ENCODE measurements around the gene RAB3GAP2. TPM values are rescaled to one million over a fixed set of nuclear protein-coding genes. Genes with fewer than 3 reads are reported as not detected.

The RAB3GAP2 gene
- 25.0 and 34.2 TPM in 2 replicates for total RNA-seq (2016; rRNA removed; fragmentation: Illumina TruSeq; extraction: Trizol)
- total RNA-seq (2016; cell fraction: cytosol; rRNA removed; fragmentation: Illumina TruSeq; extraction: Trizol; ENCODE audit: low read depth): 3.0 and 4.3 TPM in 2 replicates
- 23.7 and 27.2 TPM in 2 replicates for total RNA-seq (2016; cell fraction: insoluble cytoplasmic fraction; rRNA removed; fragmentation: Illumina TruSeq; extraction: Trizol)
- total RNA-seq (2016; cell fraction: membrane; rRNA removed; fragmentation: Illumina TruSeq; extraction: Trizol): 7.6 and 8.8 TPM in 2 replicates
- total RNA-seq (2016; cell fraction: nucleus; rRNA removed; fragmentation: Illumina TruSeq; extraction: Trizol): 32.3 and 37.1 TPM in 2 replicates
- polyA plus RNA-seq (2011; rRNA removed): 16.2 and 22.6 TPM in 2 replicates
- 7.8 and 9.2 TPM in 2 replicates for polyA plus RNA-seq (2011; cell fraction: cytosol; rRNA removed)
- polyA plus RNA-seq (2011; cell fraction: nucleus; rRNA removed): 18.5 and 18.9 TPM in 2 replicates
- 14.1 and 15.5 TPM in 2 replicates for polyA plus RNA-seq (2012)
- polyA plus RNA-seq (2016; cell fraction: cytosol; fragmentation: Illumina TruSeq; extraction: Trizol; ENCODE audit: low read depth): 0.96 and 1.1 TPM in 2 replicates
- polyA plus RNA-seq (2016; cell fraction: insoluble cytoplasmic fraction; fragmentation: Illumina TruSeq; extraction: Trizol; ENCODE audit: low read depth): 13.9 and 14.7 TPM in 2 replicates
- polyA plus RNA-seq (2016; cell fraction: membrane; fragmentation: Illumina TruSeq; extraction: Trizol; ENCODE audit: low read depth): 2.2 and 2.5 TPM in 2 replicates
- polyA plus RNA-seq (2016; cell fraction: nucleus; fragmentation: Illumina TruSeq; extraction: Trizol; ENCODE audit: insufficient read depth, low read depth): 29.6 and 30.6 TPM in 2 replicates
- polyA minus RNA-seq (2011; rRNA and poly(A)+ RNA removed; ENCODE audit: low replicate concordance): 66.6 and 87.3 TPM in 2 replicates
- polyA minus RNA-seq (2011; cell fraction: cytosol; rRNA and poly(A)+ RNA removed): 24.9 and 27.7 TPM in 2 replicates
- polyA minus RNA-seq (2011; cell fraction: nucleus; rRNA and poly(A)+ RNA removed): 47.5 and 55.6 TPM in 2 replicates
- percentile 84 among the genes with signal in this experiment for Bru-seq, nascent RNA
- percentile 73 among the genes with signal in this experiment for BruChase-seq, experiment 1, labeled RNA remaining after a 6-hour chase
- percentile 77 among the genes with signal in this experiment for BruChase-seq, experiment 2, labeled RNA remaining after a 2-hour chase
- long read RNA-seq, experiment 1, partial matches to known transcripts: 0 of 5 reads
- long read RNA-seq, experiment 1, other reads (novel, unspliced or antisense): 5 of 5 reads
- long read RNA-seq, experiment 2, partial matches to known transcripts: 2 of 22 reads
- long read RNA-seq, experiment 2, other reads (novel, unspliced or antisense): 20 of 22 reads

GRCh38 chr1:220272047-220272840 is at the start of gene RAB3GAP2:
TSS of gene RAB3GAP2 (minus strand) at chr1:220272453. CDS start at chr1:220272337, 116 bp downstream.
- CTCF ChIA-PET (ENCODE audit: low intra/inter-chr PET ratio, low total read pairs): no interaction called here
- 2% methylated on average over 22 of the region's 49 CpGs for WGBS (ENCODE audit: low lambda C conversion rate)
- TF ChIP-seq ZNF687 (CRISPR knock-in tag; IDR thresholded peaks at IDR 0.05) (peak; percentile 98), GATAD2A (CRISPR knock-in tag; IDR thresholded peaks at IDR 0.05) (no peak), BRCA1 (CRISPR knock-in tag; IDR thresholded peaks at IDR 0.05) (no peak), ZNF543 (CRISPR knock-in tag; IDR thresholded peaks at IDR 0.05) (peak; percentile 69; the same call in 1 of the 2 replicates), U2AF1 (optimal IDR thresholded peaks at IDR 0.05; ENCODE audit: low read depth, low read length) (no peak), ZNF792 (CRISPR knock-in tag; IDR thresholded peaks at IDR 0.05) (no peak), EHMT2 (IDR thresholded peaks at IDR 0.05; ENCODE audit: borderline replicate concordance, low read depth, low read length) (peak; percentile 46; the same call in 1 of the 2 replicates), HNF4A (CRISPR knock-in tag; IDR thresholded peaks at IDR 0.05) (no peak; the same call in 1 of the 2 replicates), SMAD9 (CRISPR knock-in tag; IDR thresholded peaks at IDR 0.05) (no peak)
- TF ChIP-seq, protein P1, sequence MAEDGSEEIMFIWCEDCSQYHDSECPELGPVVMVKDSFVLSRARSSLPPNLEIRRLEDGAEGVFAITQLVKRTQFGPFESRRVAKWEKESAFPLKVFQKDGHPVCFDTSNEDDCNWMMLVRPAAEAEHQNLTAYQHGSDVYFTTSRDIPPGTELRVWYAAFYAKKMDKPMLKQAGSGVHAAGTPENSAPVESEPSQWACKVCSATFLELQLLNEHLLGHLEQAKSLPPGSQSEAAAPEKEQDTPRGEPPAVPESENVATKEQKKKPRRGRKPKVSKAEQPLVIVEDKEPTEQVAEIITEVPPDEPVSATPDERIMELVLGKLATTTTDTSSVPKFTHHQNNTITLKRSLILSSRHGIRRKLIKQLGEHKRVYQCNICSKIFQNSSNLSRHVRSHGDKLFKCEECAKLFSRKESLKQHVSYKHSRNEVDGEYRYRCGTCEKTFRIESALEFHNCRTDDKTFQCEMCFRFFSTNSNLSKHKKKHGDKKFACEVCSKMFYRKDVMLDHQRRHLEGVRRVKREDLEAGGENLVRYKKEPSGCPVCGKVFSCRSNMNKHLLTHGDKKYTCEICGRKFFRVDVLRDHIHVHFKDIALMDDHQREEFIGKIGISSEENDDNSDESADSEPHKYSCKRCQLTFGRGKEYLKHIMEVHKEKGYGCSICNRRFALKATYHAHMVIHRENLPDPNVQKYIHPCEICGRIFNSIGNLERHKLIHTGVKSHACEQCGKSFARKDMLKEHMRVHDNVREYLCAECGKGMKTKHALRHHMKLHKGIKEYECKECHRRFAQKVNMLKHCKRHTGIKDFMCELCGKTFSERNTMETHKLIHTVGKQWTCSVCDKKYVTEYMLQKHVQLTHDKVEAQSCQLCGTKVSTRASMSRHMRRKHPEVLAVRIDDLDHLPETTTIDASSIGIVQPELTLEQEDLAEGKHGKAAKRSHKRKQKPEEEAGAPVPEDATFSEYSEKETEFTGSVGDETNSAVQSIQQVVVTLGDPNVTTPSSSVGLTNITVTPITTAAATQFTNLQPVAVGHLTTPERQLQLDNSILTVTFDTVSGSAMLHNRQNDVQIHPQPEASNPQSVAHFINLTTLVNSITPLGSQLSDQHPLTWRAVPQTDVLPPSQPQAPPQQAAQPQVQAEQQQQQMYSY (CRISPR knock-in tag; IDR thresholded peaks at IDR 0.05): no peak

More at GRCh38 chr1:220272047-220272840, at the start of gene RAB3GAP2:
- BruUV-seq (replicated peaks): no TSS peak
- H3K4me3 ChIP-seq (replicated peaks in 1 of 3; ENCODE audit: insufficient read depth in 1 of 3, low read depth in 2 of 3, low read length in 3 of 3): peak within 1 kb of the TSS; percentile 86 to 99 (median 96)
- peak within 1 kb of the TSS; percentile 78 for H3K27ac ChIP-seq (ENCODE audit: extremely low read length, insufficient read depth, low read length)
- H3K27me3 ChIP-seq (ENCODE audit: control insufficient read depth in 1 of 2, insufficient read depth in 2 of 2, low read length in 2 of 2): peaks cover 0 to 4% of the 10 kb centered on the region in 2 experiments; a peak in 2 of 5 replicates
- H3K79me2 ChIP-seq (ENCODE audit: insufficient read depth, low read length): peaks cover 34% of the 10 kb centered on the region
- peaks cover 0 to 3% of the 10 kb centered on the region in 2 experiments; a peak in 1 of 5 replicates for H3K36me3 ChIP-seq (replicated peaks in 1 of 2; ENCODE audit: control insufficient read depth in 1 of 2, insufficient read depth in 2 of 2, low read length in 2 of 2)
- peak; percentile 97 for ATAC-seq
- H4K20me1 ChIP-seq (ENCODE audit: insufficient read depth, low read length): peaks cover 3% of the 10 kb centered on the region; the same call in 1 of the 2 replicates
- H3K9me3 ChIP-seq (ENCODE audit: low read length): no peaks in the 10 kb centered on the region
- H3K9ac ChIP-seq (ENCODE audit: insufficient read depth, low read depth, low read length): peak within 1 kb of the TSS; percentile 90
- DNase-seq (ENCODE audit: low spot score): peak; percentile 88
- POLR2A ChIA-PET: interaction anchor here (0.6 to 1.1 kb wide), 3 partner anchors 24 to 409 kb away, joined by 3 to 4 read pairs (median 3); no protein-coding TSS in a partner anchor
- H2AFZ ChIP-seq (ENCODE audit: low read length): peak within 1 kb of the TSS; percentile 93
- peaks cover 35% of the 10 kb centered on the region for H3K4me1 ChIP-seq (ENCODE audit: insufficient read depth, low read length)
- H3K4me2 ChIP-seq (ENCODE audit: low read depth, low read length): peak within 1 kb of the TSS; percentile 83
- FAIRE-seq: peak; percentile 56
- intact Hi-C loops (cut with micrococcal nuclease; ENCODE audit: unreplicated experiment) (loop anchor here (5.0 kb wide), 1 partner anchor 55 kb away; no protein-coding TSS in a partner anchor), in situ Hi-C loops (cut with HindIII; ENCODE audit: extremely low pct_ligation_motif_present, low pct_unique_long_range_greater_than_20kb) (loop anchor here (10.0 kb wide), 1 partner anchor 513 kb away; the partner anchor contains the start of gene MTARC1)
